HG03045 (cell line): Measurements from ENCODE around the gene HOXC11.

Source experiments
- ATAC-seq: cut with Tn5 transposase; IDR thresholded peaks from one replicate; pipeline ENCODE4 v1.9.1; 2021; ENCODE audit warnings: mild to moderate bottlenecking, moderate library complexity; ENCODE audit not compliant: unreplicated experiment

Gene HOXC11

DNA sequence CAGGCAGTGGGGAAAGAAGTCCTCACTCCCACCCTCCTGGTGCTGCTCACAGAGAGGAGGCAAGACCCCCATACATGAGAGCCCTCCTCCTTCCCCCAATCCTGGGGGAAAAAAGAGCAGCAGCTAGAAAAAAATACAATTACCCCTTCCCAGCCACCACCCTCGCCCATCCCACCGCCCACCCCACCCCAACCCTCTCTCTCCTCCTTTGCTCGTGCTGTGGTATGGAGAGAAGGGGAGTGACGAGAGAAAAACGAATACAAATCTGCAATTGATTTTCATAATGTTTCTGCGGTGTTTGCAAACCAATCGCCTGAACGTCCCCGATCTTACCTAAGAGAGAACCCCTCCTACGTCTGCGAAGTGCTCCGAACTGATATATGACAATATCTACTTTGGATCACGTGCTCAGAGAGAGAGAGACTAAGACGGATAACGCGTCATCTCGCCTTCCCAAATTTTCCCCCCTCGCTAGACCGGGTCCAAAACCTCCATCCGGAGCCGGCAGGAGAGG is at the start of gene HOXC11:
Gene HOXC11, plus strand, starts transcription at position 405 of the 514 bp plus-strand sequence. CDS start 116 bp downstream, outside the sequence.
- ATAC-seq: no peak

DNA sequence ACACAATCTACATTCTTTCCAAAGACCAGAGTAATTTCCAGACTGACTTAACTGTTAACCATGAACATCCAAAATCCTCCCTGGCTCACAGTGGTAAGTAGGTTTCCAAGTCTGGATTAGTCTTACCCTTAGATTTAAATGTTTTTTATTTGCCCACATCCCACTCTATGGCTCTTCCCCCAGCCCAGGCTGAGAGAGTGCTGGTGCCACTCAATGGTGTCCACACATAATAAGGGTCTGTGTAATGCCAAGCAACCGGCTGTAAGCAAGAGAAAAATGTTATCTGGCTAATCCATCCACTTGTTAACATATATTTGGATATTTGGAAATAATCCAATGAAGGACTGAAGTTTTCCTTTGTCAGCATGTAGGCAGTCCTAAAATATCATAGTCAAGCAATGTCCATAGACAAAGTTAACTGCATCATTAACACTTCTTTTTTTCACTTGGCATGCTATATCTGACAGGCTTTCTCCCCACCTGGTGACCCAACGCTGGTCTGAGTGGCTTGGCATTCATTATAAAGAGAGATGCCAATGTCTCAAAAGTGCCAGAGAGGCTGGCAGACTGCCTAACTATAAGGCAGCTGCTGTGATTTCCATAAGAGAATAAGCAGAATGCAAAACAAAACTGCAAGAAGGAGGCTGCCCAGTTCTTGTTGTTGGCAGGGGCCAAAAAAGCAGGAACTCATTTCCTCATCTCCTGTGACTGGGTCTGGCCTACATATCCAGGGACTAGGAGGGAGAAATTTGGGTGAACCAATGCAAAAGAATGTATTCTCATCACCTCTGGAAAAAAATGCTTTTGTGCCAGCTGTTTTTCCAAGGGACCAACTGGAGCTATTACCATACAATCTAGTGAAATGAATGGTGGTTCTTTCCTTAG is 48.2 kb upstream of the HOXC11 start:
- ATAC-seq: no peak

DNA sequence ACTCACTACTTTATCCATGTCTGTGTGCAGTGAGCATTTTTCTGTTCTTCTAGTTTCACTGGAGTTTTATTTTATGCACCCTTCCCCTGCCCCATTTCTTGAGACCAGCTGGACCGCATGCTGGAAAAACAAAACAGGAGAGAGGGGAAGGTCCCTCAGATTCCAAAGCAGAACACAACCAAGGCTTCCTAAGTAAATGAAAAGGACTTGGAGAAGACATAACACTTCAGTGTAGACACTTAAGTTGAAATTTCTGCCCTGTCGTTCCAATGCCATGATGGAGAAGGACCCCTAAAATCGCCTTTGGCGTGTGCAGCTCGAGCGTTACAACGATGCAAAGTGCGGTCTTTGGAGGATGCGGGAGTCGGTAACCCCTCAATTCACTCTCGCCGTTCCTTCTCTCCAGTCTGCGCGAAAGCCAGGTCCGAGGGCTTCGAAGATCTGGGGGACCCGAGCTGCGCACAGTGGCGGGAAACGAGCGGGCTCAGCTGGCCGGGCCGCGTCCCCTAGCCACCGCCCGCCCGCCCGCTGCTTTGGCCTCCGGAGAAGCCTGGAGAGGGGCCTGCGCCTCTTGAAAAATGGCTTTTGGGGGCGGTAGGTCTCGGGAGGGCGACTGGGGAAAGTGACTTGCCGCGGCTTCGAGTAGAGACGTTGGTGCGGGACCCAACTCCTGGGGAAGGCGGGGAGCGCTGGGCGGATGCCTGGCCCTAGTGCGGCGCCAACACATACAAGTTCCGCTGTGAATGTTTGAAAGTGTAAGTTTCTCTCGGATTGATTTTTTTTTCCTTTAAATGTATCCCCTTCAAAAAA is 45.5 kb upstream of the HOXC11 start:
- no peak for ATAC-seq

DNA sequence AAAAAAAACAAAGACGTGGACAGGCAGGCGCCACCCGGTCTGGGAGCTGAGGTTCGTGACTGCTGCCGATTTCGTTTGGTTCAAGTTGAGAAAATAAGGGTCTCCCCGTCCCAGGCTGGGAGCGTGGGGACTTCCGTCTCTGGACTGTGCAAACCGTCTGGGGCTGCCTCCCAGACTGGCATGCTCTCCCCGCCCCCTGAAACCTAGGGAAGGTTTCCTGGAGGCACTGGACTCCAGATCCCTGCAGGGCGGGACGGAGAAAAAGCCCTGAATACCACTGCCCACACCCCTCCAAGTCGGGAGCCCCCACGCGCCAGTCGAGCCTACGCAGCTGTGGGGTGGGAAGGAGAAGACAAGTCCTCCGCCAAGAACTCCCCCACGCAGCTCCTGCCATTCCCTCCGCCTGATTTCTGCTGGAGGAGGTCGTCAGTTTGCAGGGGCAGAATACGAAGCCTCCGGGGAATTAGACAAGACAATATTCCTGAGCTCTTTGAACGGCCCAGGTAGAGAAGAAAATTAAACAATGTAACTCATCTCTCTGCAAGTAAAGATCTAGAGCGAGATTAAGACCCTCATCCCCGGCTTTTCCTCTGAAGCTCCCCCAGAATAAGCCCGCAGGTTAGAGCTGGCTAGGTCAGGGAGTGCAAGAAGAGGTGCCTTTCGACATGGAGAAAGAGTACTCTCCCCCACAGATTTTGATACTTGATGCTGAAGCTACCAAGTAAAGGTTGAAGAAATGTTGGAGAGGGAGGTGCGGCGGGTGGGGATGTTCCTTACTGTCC is 44.7 kb upstream of the HOXC11 start:
- no peak for ATAC-seq

DNA sequence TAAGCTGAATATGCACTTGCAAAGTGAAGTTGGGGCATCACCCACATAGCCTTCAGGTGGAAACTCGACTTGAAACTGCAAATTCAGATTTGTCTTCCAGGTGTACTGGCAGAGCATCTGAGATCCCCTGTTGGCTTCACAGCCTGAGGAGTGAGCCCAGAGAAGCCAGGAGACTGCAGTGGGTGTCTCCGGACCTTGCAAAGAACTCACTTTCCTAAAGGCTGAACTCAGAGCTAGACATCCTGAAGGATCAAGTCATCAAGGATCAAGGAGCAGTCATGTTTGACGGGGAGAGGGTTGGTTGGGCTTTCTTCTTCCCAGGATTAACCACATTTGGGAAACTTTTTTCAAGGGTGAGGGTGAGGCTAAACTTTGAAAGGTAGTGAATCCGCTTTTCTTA is 43.4 kb upstream of the HOXC11 start:
- ATAC-seq: no peak

DNA sequence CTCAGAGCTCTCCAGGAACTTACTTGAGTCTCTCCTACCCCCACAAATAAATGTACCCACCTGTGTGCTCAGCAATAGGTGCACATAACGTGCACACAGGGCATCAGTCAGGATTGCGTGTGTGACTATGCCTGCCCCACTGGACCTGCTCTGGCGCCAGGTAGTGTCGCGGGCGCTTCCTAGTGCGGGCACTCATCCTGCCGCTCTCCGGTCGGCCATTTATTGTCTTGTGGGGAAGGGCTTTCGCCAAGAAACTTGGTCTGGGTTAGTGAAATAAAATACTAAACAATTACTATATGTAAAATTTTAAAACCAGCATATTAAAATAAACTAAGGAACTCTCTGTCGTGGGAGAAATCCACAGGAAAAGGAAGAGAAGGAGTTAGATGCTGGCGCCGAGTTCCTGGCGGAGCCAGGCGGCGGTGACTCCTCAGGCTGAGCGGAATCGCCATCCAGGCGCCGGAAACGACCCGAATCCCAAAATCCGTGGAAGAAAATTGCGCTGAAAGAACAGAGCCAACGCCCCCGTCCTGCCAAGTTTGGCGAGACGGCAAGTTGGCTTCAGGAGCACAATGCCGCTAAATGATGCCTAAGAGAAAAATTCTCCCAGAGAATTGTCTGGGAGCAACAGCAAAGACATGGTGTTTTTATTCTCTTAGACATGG is 42.2 kb upstream of the HOXC11 start:
- no peak for ATAC-seq

DNA sequence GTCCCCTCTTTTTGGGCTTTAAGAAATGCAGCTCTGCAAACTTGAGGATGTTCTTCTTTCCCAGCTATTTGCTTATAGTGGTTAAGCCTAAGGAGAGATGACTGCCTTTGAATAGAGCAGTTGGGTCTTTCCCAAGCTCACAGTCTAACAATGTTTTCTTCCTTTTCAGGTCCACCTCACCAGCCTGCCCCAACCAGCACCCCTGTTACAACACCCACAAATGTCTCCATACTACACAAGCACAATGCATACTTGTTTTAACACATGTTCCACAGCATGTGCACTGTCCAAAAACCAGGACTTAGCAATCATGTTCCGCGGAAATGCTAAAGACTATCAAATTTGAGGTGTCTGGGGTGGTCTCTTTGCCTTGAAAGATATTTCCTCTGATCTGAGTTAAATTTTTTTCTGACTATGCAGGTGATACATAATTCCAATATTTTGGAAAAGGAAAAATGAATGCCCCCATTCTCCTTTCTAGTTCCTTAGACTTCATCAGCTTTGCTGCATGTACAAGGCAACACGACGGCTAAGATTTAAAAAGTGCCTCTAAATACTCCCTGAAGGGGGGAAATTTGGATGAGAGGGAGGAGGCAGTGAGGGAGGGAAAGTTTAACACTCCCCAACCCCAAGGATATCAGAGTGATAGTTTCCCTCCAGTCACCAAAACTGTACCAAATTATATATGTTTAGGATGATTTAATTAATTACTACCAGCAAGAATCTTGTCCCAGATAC is 40.9 kb upstream of the HOXC11 start:
- no peak for ATAC-seq

DNA sequence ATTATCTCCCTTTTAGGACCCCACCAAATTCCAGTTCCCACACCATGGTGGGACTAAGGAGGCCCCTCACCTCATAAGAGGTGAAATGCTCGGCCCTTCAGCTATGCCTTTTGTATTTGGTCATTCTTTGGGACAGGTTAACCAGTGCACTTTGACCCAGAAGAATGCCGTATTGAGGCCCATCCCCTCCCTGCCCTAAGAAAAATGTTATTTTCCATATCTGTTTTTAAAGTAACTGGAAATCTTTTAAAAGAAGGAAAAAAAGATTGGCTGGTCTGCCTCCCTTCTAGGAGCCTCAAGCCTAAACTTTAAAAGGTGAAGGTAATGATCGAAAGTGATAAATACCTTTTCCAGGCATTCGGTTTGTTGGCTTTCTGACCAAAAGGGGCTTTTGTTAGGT is 40.0 kb upstream of the HOXC11 start:
- ATAC-seq: no peak

DNA sequence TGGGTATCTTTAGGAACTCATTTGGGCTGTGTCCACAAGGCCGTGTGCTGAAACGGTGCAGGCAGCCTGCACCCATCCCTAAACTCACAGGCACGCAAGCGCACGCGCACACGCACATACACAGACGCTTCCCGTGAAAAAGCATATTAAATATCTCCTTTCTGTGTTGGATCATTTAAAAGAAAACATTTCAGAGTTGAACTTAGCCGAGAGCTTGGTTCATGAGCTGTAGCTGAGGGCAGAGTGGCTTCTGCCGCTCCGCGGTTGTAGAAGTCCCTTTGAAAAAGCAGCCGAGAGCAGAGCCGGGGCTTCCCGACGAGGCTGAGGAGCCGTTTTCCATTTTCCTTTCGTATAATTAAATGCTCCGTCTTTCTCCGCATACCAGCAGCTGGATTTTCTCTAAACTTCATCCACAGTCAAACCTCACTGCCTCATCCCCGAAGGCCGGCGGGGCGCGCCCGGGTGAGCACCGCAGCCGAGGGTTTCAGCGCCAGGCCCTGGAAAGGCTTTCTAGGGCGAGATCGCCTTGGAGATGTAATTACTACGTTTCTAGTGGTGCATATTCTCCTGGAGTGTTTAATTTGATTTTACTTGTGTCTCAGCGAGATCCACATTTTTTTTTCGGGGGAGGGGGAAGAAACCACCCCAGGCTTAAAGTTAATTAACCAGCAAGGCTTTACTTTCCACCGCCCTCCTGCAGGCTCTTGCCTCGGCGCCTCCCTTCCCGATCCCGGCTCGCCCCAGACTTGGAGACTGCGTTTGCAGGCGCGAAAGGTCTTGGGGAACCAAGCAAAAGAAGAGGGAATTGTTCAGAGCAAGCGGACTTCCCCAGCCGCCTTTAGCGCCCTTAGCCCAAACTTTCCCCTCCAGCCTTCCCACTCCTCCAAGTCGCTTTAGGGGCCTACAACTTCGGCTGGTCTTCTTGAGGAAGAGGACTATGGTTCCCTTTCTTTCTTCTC is 37.3 kb upstream of the HOXC11 start:
- ATAC-seq: no peak

DNA sequence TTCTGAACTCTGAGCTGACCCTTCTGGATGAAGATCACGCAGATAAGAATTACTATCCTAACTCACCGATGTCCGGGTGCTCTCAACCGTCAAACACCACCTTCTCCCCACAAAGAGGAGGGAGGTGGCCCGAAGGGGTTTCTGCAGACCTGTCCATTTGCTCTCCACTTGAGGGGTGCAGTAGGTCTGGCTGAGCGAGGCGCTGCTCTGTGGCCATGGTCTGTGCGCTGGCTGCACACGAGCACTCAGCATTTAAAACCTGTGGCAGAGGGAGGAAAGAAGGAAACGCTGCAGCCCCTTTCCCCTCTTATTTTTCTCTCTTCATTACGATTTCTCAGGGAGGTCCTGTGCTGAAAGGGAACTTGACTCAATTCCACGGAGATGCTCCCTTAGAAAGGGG is 35.8 kb upstream of the HOXC11 start:
- ATAC-seq: no peak

DNA sequence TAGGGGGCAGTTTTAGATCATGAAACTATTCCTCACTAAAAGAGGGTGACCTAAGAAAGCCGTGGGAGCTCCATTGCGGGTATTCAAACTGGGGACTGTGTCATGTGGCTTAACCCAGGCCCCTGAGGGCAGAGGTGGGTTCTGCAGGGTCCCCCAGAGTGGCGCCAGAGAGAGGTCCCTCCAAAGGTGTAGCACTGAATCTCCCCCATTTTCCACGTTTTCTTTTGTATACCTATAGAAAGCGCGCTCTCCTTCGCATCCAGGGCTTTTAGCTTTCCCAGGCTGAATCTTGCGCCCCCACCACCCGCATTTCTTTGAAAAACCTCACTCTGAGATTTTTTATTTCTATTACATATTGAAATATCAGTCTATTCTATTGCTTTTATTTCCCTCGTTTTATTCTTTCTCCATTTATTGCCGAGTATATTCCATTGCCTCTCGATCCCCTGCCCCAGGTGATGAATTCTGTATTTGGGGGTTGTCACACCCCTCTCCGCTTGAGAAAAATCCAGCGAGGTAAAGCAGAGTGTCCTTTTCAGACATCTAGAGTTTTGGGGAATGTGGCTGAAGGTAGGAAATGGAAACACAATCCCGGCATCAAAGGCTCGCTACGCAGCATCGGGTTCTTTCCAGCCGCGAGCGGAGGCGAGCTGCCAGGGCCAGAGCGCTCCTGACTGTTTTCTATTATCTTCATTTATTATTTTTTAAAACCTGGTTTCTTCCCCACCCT is 35.2 kb upstream of the HOXC11 start:
- ATAC-seq: no peak

DNA sequence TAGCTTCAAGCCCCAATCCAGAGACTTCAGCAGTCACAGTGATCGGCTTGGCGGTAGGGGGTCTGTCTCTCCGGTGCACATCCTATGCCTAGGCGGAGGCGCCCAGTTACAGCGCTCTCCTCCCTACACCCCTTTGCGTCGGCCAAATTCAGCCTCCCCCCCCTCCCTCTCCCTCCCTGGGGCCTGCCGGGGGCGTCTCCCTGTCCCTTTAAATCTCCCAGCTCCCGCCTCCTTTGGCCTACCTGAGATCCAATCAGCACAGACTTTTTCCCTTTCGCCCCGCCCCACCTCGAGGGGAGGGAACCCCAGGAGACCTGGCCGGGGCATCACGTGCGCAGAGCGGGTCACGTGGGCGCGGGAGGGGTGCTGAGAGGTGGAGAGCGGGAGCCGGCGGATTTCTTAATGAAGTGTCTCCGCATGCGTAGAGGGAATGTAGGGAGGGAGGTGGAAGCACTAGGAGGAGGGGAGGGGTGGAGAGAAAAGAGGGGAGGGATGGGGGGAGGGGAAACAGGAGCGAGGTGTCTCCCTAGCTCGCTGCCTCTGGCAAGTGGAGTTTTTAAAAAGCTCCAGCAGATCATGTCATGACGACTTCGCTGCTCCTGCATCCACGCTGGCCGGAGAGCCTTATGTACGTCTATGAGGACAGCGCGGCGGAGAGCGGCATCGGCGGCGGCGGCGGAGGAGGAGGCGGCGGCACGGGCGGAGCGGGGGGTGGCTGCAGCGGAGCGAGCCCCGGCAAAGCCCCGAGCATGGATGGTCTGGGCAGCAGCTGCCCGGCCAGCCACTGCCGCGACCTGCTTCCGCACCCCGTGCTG is 34.4 kb upstream of the HOXC11 start, which contains the start of gene HOXC13:
Gene HOXC13, plus strand, starts transcription at position 506 of the 815 bp plus-strand sequence. Its CDS starts 76 bp downstream, at position 582.
- ATAC-seq: no peak

DNA sequence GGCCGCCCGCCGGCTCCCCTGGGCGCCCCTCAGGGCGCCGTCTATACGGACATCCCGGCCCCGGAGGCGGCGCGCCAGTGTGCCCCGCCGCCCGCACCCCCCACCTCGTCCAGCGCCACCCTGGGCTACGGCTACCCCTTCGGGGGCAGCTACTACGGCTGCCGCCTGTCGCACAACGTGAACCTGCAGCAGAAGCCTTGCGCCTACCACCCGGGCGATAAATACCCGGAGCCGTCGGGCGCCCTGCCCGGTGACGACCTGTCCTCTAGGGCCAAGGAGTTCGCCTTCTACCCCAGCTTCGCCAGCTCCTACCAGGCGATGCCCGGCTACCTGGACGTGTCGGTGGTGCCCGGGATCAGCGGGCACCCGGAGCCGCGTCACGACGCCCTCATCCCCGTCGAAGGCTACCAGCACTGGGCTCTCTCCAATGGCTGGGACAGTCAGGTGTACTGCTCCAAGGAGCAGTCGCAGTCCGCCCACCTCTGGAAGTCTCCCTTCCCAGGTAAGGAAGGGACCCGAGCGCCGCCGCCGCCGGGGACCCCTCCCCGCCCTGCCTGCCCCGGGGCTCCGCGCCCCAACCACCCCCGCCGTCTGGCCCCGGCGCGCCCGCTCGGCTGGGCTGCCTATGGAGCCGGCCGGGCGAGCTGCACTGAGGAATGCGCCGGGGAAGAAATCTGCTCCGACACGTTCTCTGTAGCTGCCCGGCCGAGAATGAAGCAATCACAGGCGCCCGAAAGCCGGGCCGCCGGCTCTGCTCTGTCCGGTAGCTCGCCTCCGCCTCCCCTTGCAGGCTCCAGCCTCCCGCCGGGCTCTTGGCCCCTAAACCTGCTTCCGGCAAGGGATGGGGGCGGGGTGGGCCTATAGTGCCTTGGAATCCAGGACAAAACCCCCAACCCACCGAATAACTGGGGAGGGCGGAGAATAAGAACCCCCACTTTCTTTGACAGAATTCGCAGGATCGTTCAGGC is 33.5 kb upstream of the HOXC11 start:
- ATAC-seq: no peak

DNA sequence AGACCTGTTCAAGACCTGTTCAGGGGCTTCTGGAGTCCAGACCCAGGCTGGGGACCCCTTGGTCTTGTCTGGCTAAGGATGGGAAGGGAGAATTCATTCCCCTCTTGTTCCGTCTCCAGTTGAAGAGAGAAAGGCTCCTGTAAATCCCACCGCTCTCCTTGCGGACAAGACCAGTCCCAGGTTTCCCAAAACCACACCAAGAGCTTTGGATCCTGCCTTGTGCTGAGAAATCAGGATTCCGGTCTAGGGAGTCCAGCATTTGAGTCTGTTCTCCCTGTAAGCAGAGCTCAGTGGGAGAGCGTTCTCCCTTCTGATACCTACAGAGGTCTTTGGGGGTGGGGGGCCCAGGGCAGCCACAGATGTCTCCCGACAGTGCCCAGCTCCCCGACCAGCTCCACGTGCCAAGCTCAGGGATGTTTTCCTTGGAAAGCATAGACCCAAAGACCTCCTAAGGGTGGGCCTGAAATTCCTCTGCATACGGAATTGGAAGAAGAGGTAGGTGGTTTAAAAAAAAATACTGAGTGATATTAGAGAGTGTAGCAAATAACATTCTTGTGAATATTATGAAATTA is 32.4 kb upstream of the HOXC11 start:
- ATAC-seq: no peak

DNA sequence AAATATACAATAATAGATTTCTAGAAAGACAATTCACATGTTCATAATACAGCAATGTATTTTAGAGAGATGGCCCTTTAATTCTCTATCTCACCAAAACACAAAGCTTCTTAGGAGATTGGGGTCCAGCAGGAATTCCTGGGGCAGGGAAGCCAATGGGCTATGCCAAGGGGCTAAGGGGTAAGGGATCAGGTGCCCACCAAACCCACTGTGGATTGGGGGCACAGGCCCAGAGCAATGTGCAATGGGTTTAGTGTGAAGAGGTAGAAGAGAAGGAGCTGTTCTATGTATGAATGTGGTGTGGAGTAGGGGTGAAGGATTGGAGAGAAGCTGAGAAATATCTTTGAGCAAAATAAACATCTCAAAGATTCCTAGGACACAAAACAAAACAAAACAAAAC is 31.7 kb upstream of the HOXC11 start:
- ATAC-seq: no peak

DNA sequence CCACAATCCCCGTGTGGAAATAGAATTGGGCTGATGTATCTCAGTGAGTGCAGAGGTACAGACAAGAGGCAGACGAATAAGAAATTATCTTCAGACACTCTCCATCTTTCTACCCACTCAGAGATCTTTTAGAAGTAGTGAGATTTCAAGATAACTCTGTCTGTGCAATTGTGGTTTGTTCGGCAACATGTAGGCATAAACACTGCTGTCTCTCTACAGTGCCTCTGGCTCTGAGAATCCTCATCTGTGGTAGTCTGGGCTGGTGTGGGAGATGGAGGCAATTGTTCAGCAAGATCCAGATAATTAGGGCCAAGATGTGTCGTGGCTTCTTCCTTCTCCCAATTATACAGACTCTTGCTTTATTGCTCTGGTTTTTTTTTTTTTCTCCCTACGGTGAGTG is 31.2 kb upstream of the HOXC11 start:
- no peak for ATAC-seq
